Measurements from ENCODE around the gene CYSLTR2. TPM values are rescaled to one million over a fixed set of nuclear protein-coding genes. Genes with fewer than 3 reads are reported as not detected.

The CYSLTR2 gene
- total RNA-seq = under 0.01 TPM

- Histone ChIP-seq H3K4me3 (ENCODE audit: low read length in 3 of 3) (no peak within 1 kb of the TSS), H3K36me3 (ENCODE audit: control insufficient read depth in 3 of 3, insufficient read depth in 3 of 3, low read length in 3 of 3) (no peaks in the 10 kb centered on the region), H3K9ac (ENCODE audit: low read depth in 1 of 3, low read length in 3 of 3) (no peak within 1 kb of the TSS), H3K9me3 (ENCODE audit: control insufficient read depth in 3 of 3, low read length in 3 of 3) (no peaks in the 10 kb centered on the region), H3K27ac (ENCODE audit: low read depth, low read length) (no peak within 1 kb of the TSS), H3K27me3 (ENCODE audit: control insufficient read depth in 3 of 3, insufficient read depth in 3 of 3, low read length in 3 of 3) (no peaks in the 10 kb centered on the region), H3K4me1 (ENCODE audit: control insufficient read depth in 3 of 3, insufficient read depth in 3 of 3, low read length in 3 of 3) (peaks cover 0 to 2% (median 0%) of the 10 kb centered on the region in 3 donors)
These were observed at the start of gene CYSLTR2 for GRCh38 chr13:48653472-48653939. Gene CYSLTR2 (plus strand): TSS chr13:48653929. CDS start chr13:48706818, 52,889 bp downstream.

DNA sequence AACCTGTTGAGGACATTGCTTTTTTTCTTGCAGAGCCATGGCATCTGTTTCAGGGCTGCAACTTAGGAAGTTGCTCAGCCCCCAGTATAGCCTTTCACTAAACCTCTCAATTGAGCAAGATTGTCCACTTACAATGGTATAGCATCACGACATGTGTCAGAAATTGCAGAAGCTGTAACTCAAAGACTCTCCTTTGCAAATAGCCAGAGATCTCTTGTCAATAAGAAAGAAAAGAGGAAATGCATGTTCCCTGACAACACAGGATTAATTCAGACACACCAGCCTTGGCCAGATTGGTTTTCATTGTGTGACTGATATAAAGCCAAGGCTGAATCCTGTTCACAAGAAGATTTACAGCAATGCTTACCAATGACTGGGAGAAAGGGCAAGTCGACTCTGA, 38.7 kb upstream of the CYSLTR2 start:
- Histone ChIP-seq H3K27ac (ENCODE audit: low read depth, low read length) (no peak overlapping the region), H3K9me3 (ENCODE audit: control insufficient read depth in 3 of 3, low read length in 3 of 3) (no peaks in the 10 kb centered on the region), H3K27me3 (ENCODE audit: control insufficient read depth in 3 of 3, insufficient read depth in 3 of 3, low read length in 3 of 3) (no peaks in the 10 kb centered on the region), H3K4me3 (ENCODE audit: low read length in 3 of 3) (no peak overlapping the region), H3K36me3 (ENCODE audit: control insufficient read depth in 3 of 3, insufficient read depth in 3 of 3, low read length in 3 of 3) (no peaks in the 10 kb centered on the region), H3K4me1 (ENCODE audit: control insufficient read depth in 3 of 3, insufficient read depth in 3 of 3, low read length in 3 of 3) (no peaks in the 10 kb centered on the region), H3K9ac (ENCODE audit: low read depth in 1 of 3, low read length in 3 of 3) (no peak overlapping the region)

DNA sequence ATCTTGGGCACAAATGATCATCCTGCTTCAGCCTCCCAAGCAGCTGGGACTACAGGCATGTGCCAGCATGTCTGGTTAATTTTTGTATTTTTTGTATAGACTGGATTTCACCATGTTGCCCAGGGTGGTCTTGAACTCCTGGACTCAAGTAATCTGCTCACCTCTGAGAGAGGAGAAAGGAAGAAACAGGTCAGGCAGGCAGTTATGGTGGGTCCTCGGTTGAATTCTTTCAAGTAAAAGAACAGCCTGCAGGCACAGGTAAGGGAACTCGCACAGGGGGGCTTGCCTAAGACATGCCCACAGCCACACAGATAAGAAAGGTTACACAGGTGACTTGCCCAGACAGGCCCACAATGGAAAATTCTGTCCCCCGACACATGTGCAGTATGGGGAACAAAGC, 34.8 kb upstream of the CYSLTR2 start:
- Histone ChIP-seq H3K27ac (ENCODE audit: low read depth, low read length) (no peak overlapping the region), H3K27me3 (ENCODE audit: control insufficient read depth in 3 of 3, insufficient read depth in 3 of 3, low read length in 3 of 3) (no peaks in the 10 kb centered on the region), H3K9ac (ENCODE audit: low read depth in 1 of 3, low read length in 3 of 3) (no peak overlapping the region), H3K36me3 (ENCODE audit: control insufficient read depth in 3 of 3, insufficient read depth in 3 of 3, low read length in 3 of 3) (no peaks in the 10 kb centered on the region), H3K9me3 (ENCODE audit: control insufficient read depth in 3 of 3, low read length in 3 of 3) (no peaks in the 10 kb centered on the region), H3K4me1 (ENCODE audit: control insufficient read depth in 3 of 3, insufficient read depth in 3 of 3, low read length in 3 of 3) (no peaks in the 10 kb centered on the region), H3K4me3 (ENCODE audit: low read length in 3 of 3) (no peak overlapping the region)

- no peaks in the 10 kb centered on the region for H3K36me3 ChIP-seq (ENCODE audit: control insufficient read depth in 3 of 3, insufficient read depth in 3 of 3, low read length in 3 of 3)
These were observed 32.7 kb upstream of the CYSLTR2 start for GRCh38 chr13:48621056-48621455.

DNA sequence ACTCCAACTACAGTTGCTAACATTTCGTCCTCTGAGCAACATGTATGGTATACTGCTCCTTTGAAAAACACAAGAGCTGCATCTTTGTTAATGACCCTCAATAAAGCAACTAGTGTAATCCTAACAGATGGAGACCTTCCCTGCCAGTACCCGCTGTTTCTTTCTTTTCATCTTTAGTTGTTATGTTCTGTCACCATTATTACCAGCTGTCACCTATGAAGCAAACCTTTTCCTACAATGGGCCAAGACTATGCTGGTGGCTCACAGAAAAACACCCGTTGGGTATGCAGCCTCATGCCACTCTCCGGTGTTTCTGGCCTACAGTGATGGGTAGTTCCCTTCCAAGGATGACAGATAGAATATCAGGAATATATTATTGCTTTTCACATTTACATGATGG, 29.7 kb upstream of the CYSLTR2 start:
- H3K27me3 ChIP-seq (ENCODE audit: control insufficient read depth in 3 of 3, insufficient read depth in 3 of 3, low read length in 3 of 3) = no peaks in the 10 kb centered on the region
- no peak overlapping the region for H3K4me3 ChIP-seq (ENCODE audit: low read length in 3 of 3)
- no peaks in the 10 kb centered on the region for H3K36me3 ChIP-seq (ENCODE audit: control insufficient read depth in 3 of 3, insufficient read depth in 3 of 3, low read length in 3 of 3)
- H3K4me1 ChIP-seq (ENCODE audit: control insufficient read depth in 3 of 3, insufficient read depth in 3 of 3, low read length in 3 of 3) = no peaks in the 10 kb centered on the region
- H3K9me3 ChIP-seq (ENCODE audit: control insufficient read depth in 3 of 3, low read length in 3 of 3) = no peaks in the 10 kb centered on the region
- no peak overlapping the region for H3K9ac ChIP-seq (ENCODE audit: low read depth in 1 of 3, low read length in 3 of 3)
- H3K27ac ChIP-seq (ENCODE audit: low read depth, low read length) = no peak overlapping the region

More at GRCh38 chr13:48621056-48621455, 32.7 kb upstream of the CYSLTR2 start:
- H3K4me3 ChIP-seq (ENCODE audit: low read length in 3 of 3) = no peak overlapping the region
- H3K27me3 ChIP-seq (ENCODE audit: control insufficient read depth in 3 of 3, insufficient read depth in 3 of 3, low read length in 3 of 3) = no peaks in the 10 kb centered on the region
- no peaks in the 10 kb centered on the region for H3K9me3 ChIP-seq (ENCODE audit: control insufficient read depth in 3 of 3, low read length in 3 of 3)
- H3K27ac ChIP-seq (ENCODE audit: low read depth, low read length) = no peak overlapping the region
- H3K9ac ChIP-seq (ENCODE audit: low read depth in 1 of 3, low read length in 3 of 3) = no peak overlapping the region
- H3K4me1 ChIP-seq (ENCODE audit: control insufficient read depth in 3 of 3, insufficient read depth in 3 of 3, low read length in 3 of 3) = no peaks in the 10 kb centered on the region

- Histone ChIP-seq H3K9ac (ENCODE audit: low read depth in 1 of 3, low read length in 3 of 3) (no peak overlapping the region), H3K27me3 (ENCODE audit: control insufficient read depth in 3 of 3, insufficient read depth in 3 of 3, low read length in 3 of 3) (no peaks in the 10 kb centered on the region), H3K36me3 (ENCODE audit: control insufficient read depth in 3 of 3, insufficient read depth in 3 of 3, low read length in 3 of 3) (no peaks in the 10 kb centered on the region), H3K4me3 (ENCODE audit: low read length in 3 of 3) (no peak overlapping the region), H3K9me3 (ENCODE audit: control insufficient read depth in 3 of 3, low read length in 3 of 3) (no peaks in the 10 kb centered on the region), H3K4me1 (ENCODE audit: control insufficient read depth in 3 of 3, insufficient read depth in 3 of 3, low read length in 3 of 3) (no peaks in the 10 kb centered on the region), H3K27ac (ENCODE audit: low read depth, low read length) (no peak overlapping the region)
These were observed 28.9 kb upstream of the CYSLTR2 start for GRCh38 chr13:48624858-48625257.

GRCh38 chr13:48625413-48626076, 28.2 kb upstream of the CYSLTR2 start:
- Histone ChIP-seq H3K4me1 (ENCODE audit: control insufficient read depth in 3 of 3, insufficient read depth in 3 of 3, low read length in 3 of 3) (no peaks in the 10 kb centered on the region), H3K9me3 (ENCODE audit: control insufficient read depth in 3 of 3, low read length in 3 of 3) (no peaks in the 10 kb centered on the region), H3K36me3 (ENCODE audit: control insufficient read depth in 3 of 3, insufficient read depth in 3 of 3, low read length in 3 of 3) (no peaks in the 10 kb centered on the region), H3K27ac (ENCODE audit: low read depth, low read length) (no peak overlapping the region), H3K4me3 (ENCODE audit: low read length in 3 of 3) (no peak overlapping the region), H3K27me3 (ENCODE audit: control insufficient read depth in 3 of 3, insufficient read depth in 3 of 3, low read length in 3 of 3) (no peaks in the 10 kb centered on the region), H3K9ac (ENCODE audit: low read depth in 1 of 3, low read length in 3 of 3) (no peak overlapping the region)

DNA sequence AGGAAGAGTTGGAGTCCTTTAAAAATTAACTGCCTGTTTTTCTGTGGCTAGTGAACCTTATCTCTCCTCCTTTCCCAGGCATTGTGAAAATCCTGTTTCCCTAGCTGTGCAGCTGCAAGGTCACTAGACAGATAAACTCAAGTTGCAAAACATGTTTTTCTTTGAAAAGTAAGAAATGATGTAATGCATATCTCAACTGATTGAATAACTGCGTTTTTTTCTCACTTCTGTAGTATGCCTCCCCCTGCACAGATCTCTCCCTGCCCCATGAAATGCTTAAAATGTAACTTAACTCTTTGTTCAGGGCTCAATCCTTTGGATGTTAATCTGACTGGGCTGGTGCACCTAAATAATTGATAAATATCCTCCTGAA, 27.7 kb upstream of the CYSLTR2 start:
- Histone ChIP-seq H3K27ac (ENCODE audit: low read depth, low read length) (no peak overlapping the region), H3K27me3 (ENCODE audit: control insufficient read depth in 3 of 3, insufficient read depth in 3 of 3, low read length in 3 of 3) (no peaks in the 10 kb centered on the region), H3K9ac (ENCODE audit: low read depth in 1 of 3, low read length in 3 of 3) (no peak overlapping the region)

DNA sequence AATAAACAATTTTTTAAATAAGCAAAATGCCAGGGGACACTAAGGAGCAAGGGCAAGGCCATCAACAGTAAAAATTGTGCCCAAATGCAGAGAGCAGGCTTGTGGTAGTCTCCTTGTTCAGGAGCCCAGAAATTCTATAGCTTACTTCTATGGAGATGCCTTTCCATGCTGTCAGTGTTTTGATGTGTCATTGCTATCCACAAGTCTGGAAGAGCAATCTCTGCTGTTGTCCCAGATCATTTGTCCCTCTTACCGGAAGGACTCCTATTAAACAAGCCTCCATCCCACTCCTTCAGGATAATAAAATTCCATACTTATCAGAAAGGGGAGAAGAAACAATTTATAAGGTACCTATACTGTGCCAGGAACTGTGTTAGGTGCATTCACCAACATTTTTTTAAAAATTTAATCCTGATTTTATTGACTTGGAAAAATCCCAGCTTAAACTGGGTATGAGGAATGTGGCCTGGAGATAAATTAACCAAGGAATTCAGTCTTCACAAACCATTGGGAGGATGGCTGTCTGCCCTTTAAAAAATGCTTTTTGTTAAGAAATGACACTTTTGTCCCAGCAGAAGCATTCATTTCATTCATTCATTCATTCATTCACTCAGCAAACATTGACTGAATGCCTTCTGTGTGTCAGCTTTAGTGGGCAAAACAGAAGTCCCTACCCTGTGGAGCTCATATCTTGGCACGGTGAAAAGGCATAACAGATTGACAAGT, 26.8 kb upstream of the CYSLTR2 start:
- Histone ChIP-seq H3K27me3 (ENCODE audit: control insufficient read depth in 3 of 3, insufficient read depth in 3 of 3, low read length in 3 of 3) (no peaks in the 10 kb centered on the region), H3K4me1 (ENCODE audit: control insufficient read depth in 3 of 3, insufficient read depth in 3 of 3, low read length in 3 of 3) (no peaks in the 10 kb centered on the region), H3K36me3 (ENCODE audit: control insufficient read depth in 3 of 3, insufficient read depth in 3 of 3, low read length in 3 of 3) (no peaks in the 10 kb centered on the region), H3K4me3 (ENCODE audit: low read length in 3 of 3) (no peak overlapping the region), H3K9ac (ENCODE audit: low read depth in 1 of 3, low read length in 3 of 3) (no peak overlapping the region), H3K27ac (ENCODE audit: low read depth, low read length) (no peak overlapping the region), H3K9me3 (ENCODE audit: control insufficient read depth in 3 of 3, low read length in 3 of 3) (no peaks in the 10 kb centered on the region)

More for the DNA sequence above, 27.7 kb upstream of the CYSLTR2 start:
- Histone ChIP-seq H3K36me3 (ENCODE audit: control insufficient read depth in 3 of 3, insufficient read depth in 3 of 3, low read length in 3 of 3) (no peaks in the 10 kb centered on the region), H3K9me3 (ENCODE audit: control insufficient read depth in 3 of 3, low read length in 3 of 3) (no peaks in the 10 kb centered on the region), H3K4me3 (ENCODE audit: low read length in 3 of 3) (no peak overlapping the region), H3K4me1 (ENCODE audit: control insufficient read depth in 3 of 3, insufficient read depth in 3 of 3, low read length in 3 of 3) (no peaks in the 10 kb centered on the region)

DNA sequence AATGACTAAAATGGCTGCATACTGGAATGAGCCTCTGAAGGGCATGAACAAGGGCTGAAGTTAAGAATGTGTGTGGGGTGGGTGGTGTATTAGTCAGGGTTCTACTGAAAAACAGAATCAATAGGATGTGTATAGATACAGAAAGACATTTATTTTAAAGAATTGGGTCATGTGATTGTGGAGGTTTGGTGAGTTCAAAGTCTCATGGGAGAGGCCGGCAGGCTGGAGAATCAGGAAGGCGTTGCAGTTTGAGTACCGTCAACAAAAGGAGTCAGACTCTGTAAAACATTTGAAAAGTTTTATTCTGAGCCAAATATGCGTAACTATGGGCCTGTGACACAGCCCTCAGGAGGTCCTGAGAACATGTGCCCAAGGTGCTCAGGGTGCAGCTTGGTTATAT, 24.5 kb upstream of the CYSLTR2 start:
- no peaks in the 10 kb centered on the region for H3K27me3 ChIP-seq (ENCODE audit: control insufficient read depth in 3 of 3, insufficient read depth in 3 of 3, low read length in 3 of 3)
- H3K36me3 ChIP-seq (ENCODE audit: control insufficient read depth in 3 of 3, insufficient read depth in 3 of 3, low read length in 3 of 3) = no peaks in the 10 kb centered on the region
- no peaks in the 10 kb centered on the region for H3K4me1 ChIP-seq (ENCODE audit: control insufficient read depth in 3 of 3, insufficient read depth in 3 of 3, low read length in 3 of 3)
- H3K9me3 ChIP-seq (ENCODE audit: control insufficient read depth in 3 of 3, low read length in 3 of 3) = no peaks in the 10 kb centered on the region
- H3K4me3 ChIP-seq (ENCODE audit: low read length in 3 of 3) = no peak overlapping the region
- H3K27ac ChIP-seq (ENCODE audit: low read depth, low read length) = no peak overlapping the region
- no peak overlapping the region for H3K9ac ChIP-seq (ENCODE audit: low read depth in 1 of 3, low read length in 3 of 3)
